ENCODE results near the gene PHKG1.
"Not testable (repeated sequence)": the region's sequence is repeated elsewhere in the genome, so short reads cannot be mapped to it uniquely, and the experiment has no call there.

The PHKG1 gene

DNA sequence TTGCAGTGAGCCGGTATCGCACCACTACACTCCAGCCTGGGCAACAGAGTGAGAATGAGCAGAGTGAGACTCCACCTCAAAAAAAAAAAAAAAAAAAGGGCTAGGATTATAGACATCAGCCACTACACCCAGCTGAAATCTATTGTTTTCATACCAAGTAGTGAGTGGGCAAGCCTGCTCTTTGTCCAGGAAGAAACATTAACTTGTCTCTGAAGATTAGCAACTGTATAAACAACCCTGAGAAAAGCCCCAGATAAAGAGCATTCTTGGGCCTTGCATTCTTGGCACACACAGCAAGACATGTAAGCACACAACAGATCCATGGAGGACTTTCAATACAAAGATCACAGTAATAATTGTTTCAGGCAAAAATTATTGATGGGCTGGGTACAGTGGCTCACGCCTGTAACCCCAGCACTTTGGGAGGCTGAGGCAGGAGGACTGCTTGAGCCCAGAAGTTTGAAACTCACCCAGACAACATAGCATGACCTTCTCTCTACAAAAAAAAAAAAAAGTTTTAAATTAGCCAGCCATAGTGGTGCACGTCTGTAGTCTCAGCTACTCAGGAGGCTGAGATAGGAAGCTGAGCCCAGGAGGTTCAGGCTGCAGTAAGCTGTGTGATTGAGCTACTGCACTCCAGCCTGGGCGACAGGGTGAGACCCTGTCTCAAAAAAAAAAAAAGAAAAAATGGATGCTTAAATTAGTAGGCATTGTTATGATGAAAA, 45.9 kb downstream of the PHKG1 start:
- DNase-seq (ENCODE audit: low spot score) = no peak
- Histone ChIP-seq H3K4me3 (no peak overlapping the region), H3K27ac (peak overlapping the region; percentile 37 to 52)
- TF ChIP-seq, protein P1, sequence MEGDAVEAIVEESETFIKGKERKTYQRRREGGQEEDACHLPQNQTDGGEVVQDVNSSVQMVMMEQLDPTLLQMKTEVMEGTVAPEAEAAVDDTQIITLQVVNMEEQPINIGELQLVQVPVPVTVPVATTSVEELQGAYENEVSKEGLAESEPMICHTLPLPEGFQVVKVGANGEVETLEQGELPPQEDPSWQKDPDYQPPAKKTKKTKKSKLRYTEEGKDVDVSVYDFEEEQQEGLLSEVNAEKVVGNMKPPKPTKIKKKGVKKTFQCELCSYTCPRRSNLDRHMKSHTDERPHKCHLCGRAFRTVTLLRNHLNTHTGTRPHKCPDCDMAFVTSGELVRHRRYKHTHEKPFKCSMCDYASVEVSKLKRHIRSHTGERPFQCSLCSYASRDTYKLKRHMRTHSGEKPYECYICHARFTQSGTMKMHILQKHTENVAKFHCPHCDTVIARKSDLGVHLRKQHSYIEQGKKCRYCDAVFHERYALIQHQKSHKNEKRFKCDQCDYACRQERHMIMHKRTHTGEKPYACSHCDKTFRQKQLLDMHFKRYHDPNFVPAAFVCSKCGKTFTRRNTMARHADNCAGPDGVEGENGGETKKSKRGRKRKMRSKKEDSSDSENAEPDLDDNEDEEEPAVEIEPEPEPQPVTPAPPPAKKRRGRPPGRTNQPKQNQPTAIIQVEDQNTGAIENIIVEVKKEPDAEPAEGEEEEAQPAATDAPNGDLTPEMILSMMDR (IDR thresholded peaks at IDR 0.05) = no peak

GRCh38 chr7:56045758-56046157, 47.0 kb downstream of the PHKG1 start:
- DNase-seq (ENCODE audit: low spot score); H3K4me3 ChIP-seq; H3K27ac ChIP-seq: not testable (repeated sequence)

DNA sequence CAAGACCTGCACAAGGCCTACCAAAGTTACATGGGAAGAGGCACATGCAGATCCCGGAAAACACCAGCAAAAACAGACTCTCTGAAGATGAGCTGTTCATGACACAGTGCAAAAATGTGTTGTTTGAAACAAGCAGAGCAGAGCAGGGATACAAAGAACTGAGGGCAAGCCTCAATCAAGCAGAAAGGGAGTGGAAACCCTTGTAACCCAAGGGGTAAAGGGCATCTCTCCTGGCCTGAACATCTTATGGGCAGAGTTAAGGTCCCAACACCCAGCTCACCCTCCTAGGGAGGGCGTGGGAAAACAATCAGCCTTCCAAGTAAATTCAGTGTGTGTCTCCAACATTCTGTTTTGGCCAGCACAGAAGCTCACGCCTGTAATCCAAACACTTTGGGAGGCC, 52.0 kb downstream of the PHKG1 start:
- DNase-seq (ENCODE audit: low spot score) = no peak
- TF ChIP-seq, protein P1 (IDR thresholded peaks at IDR 0.05) = no peak
- H3K4me3 ChIP-seq = no peak overlapping the region
- no peak overlapping the region for H3K27ac ChIP-seq

DNA sequence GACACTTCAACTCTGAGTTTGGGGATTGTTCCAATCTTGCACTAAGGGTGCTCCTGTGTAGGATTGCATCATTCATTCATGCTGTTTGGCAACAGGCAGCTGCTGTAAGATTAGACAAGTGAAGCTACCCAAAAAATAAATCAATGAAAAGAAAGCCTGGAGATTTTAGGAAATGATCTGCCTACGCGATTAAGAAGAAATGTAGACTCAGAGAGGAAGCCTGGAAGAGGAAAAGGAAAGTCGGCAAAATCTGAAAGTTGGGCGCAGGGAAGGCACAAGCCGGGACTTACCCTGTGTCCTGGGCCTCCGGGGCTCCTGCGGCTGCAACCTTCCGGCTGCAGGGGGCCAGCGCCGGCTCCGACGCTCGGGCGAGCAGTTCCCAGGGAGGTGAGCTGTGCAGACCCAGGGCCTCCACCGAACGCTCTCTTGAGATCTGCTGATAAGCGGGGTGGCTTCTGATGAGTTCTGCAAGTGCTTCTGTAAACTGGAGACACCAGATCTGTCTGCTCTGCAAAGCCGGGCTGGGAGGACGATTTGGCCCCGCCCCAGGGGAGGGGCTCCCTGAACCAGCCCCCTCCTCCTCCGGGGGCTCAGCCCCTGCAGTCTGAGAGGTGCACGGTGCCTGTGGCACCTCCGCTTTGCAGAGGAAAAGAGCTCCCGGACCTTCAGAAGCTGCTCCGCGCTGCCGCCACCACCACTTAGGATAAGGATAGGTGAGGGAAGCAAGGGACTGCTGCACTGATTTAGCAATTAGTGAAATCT, 58.9 kb downstream of the PHKG1 start:
- H3K27ac ChIP-seq = no peak overlapping the region
- H3K4me3 ChIP-seq = peak overlapping the region; percentile 68
- TF ChIP-seq, protein P1 (IDR thresholded peaks at IDR 0.05) = no peak
- peak; percentile 73 for DNase-seq (ENCODE audit: low spot score)

DNA sequence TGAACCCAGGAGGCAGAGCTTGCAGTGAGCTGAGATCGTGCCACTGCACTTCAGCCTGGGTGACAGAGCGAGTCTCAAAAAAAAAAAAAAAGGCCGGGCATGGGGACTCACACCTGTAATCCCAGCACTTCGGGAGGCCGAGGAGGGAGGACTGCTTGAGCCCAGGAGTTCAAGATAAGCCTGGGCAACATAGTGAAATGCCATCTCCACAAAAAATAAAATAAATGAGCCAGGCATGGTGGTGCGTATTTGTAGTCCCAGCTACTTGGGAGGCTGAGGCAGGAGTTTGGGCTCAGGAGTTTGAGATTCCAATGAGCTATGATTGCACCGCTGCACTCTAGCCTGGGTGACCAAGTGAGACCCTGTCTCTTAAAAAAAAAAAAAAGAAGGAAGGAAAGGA, 60.2 kb downstream of the PHKG1 start:
- DNase-seq (ENCODE audit: low spot score); H3K4me3 ChIP-seq; H3K27ac ChIP-seq: not testable (repeated sequence)

GRCh38 chr7:56031556-56031955, 61.2 kb downstream of the PHKG1 start:
- not testable (repeated sequence) for DNase-seq (ENCODE audit: low spot score); H3K27ac ChIP-seq; H3K4me3 ChIP-seq

GRCh38 chr7:56030340-56030739, 62.4 kb downstream of the PHKG1 start:
- no peak overlapping the region for H3K4me3 ChIP-seq
- H3K27ac ChIP-seq = no peak overlapping the region
- TF ChIP-seq, protein P1 (IDR thresholded peaks at IDR 0.05) = no peak
- no peak for DNase-seq (ENCODE audit: low spot score)

Data from coronary artery (tissue), 2 donors.